Measurements from ENCODE around the gene RASAL3.

RASAL3 gene

GRCh38 chr19:15432018-15432494 is 32.3 kb downstream of the RASAL3 start (continued):
- TF ChIP-seq ZBTB11 (tag by site-specific recombination; conservative IDR thresholded peaks at IDR 0.05; ENCODE audit: low read depth) (0 out of 2 replicates have a peak, but pooled peaks have one; percentile 26), MEIS1 (CRISPR knock-in tag; IDR thresholded peaks at IDR 0.05; ENCODE audit: borderline replicate concordance) (no peak), KLF9 (tag by site-specific recombination; IDR thresholded peaks at IDR 0.05; ENCODE audit: low read depth) (0 out of 2 replicates have a peak, but pooled peaks have one; percentile 34), SP3 (tag by site-specific recombination; IDR thresholded peaks at IDR 0.05) (peak; percentile 33), ZNF830 (tag by site-specific recombination; IDR thresholded peaks at IDR 0.05; ENCODE audit: low read depth) (no peak), ZBTB1 (tag by site-specific recombination; IDR thresholded peaks at IDR 0.05) (no peak), ZNF398 (tag by site-specific recombination; IDR thresholded peaks at IDR 0.05) (no peak), KLF16 (tag by site-specific recombination; IDR thresholded peaks at IDR 0.05) (0 out of 2 replicates have a peak, but pooled peaks have one; percentile 27), ZNF133 (tag by site-specific recombination; IDR thresholded peaks at IDR 0.05) (no peak), PATZ1 (tag by site-specific recombination; IDR thresholded peaks at IDR 0.05) (0 out of 2 replicates have a peak, but pooled peaks have one; percentile 32), ZNF76 (tag by site-specific recombination; IDR thresholded peaks at IDR 0.05; ENCODE audit: borderline replicate concordance, low read depth) (0 out of 2 replicates have a peak, but pooled peaks have one; percentile 67), SP2 (tag by site-specific recombination; IDR thresholded peaks at IDR 0.05) (0 out of 2 replicates have a peak, but pooled peaks have one; percentile 38)
- TF ChIP-seq, protein P1, sequence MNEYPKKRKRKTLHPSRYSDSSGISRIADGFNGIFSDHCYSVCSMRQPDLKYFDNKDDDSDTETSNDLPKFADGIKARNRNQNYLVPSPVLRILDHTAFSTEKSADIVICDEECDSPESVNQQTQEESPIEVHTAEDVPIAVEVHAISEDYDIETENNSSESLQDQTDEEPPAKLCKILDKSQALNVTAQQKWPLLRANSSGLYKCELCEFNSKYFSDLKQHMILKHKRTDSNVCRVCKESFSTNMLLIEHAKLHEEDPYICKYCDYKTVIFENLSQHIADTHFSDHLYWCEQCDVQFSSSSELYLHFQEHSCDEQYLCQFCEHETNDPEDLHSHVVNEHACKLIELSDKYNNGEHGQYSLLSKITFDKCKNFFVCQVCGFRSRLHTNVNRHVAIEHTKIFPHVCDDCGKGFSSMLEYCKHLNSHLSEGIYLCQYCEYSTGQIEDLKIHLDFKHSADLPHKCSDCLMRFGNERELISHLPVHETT (tag by site-specific recombination; IDR thresholded peaks at IDR 0.05), result no peak

- CTCF ChIA-PET, result interaction anchor here (1.6 kb wide), 1 partner anchor 12 kb away, joined by 13 read pairs; the partner anchor contains the start of gene AKAP8L
- Histone ChIP-seq H3K4me1 (ENCODE audit: control insufficient read depth, insufficient read depth, low read length) (peaks cover 7% of the 10 kb centered on the region), H3K27ac (ENCODE audit: extremely low read depth, low read depth, low read length) (peak overlapping the region; percentile 68), H3K36me3 (ENCODE audit: control insufficient read depth in 2 of 2, insufficient read depth in 1 of 2, low read length in 2 of 2) (peaks cover 0 to 41% of the 10 kb centered on the region in 2 experiments; a peak in 1 of 3 replicates), H3K9me3 (ENCODE audit: control insufficient read depth, insufficient read depth, low read depth, low read length) (no peaks in the 10 kb centered on the region), H3K4me3 (ENCODE audit: low read depth, low read length) (peak overlapping the region; percentile 95)
- POLR2A ChIA-PET, result interaction anchor here (0.7 to 3.9 kb wide), 2 partner anchors 12 to 21 kb away, joined by 3 to 26 read pairs; partner anchors contain the start of gene AKAP8L
- TF ChIP-seq HOXD13 (CRISPR knock-in tag; IDR thresholded peaks at IDR 0.05; ENCODE audit: borderline replicate concordance), result no peak
- no peak for TF ChIP-seq ZNF133 (tag by site-specific recombination; IDR thresholded peaks at IDR 0.05)
- TF ChIP-seq ZNF544 (tag by site-specific recombination; IDR thresholded peaks at IDR 0.05), result no peak
- no peak for TF ChIP-seq ZBTB6 (tag by site-specific recombination; IDR thresholded peaks at IDR 0.05)
- TF ChIP-seq, protein P2, sequence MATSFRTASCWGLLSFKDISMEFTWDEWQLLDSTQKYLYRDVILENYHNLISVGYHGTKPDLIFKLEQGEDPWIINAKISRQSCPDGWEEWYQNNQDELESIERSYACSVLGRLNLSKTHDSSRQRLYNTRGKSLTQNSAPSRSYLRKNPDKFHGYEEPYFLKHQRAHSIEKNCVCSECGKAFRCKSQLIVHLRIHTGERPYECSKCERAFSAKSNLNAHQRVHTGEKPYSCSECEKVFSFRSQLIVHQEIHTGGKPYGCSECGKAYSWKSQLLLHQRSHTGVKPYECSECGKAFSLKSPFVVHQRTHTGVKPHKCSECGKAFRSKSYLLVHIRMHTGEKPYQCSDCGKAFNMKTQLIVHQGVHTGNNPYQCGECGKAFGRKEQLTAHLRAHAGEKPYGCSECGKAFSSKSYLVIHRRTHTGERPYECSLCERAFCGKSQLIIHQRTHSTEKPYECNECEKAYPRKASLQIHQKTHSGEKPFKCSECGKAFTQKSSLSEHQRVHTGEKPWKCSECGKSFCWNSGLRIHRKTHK (tag by site-specific recombination; IDR thresholded peaks at IDR 0.05), result no peak
- no peak for TF ChIP-seq ZNF426 (tag by site-specific recombination; IDR thresholded peaks at IDR 0.05)
- TF ChIP-seq KLF17 (tag by site-specific recombination; IDR thresholded peaks at IDR 0.05), result no peak
- no peak for TF ChIP-seq ZNF24 (tag by site-specific recombination; IDR thresholded peaks at IDR 0.05)
- no peak for TF ChIP-seq ZBTB8A (tag by site-specific recombination; IDR thresholded peaks at IDR 0.05)
- TF ChIP-seq ZBTB7A (tag by site-specific recombination; IDR thresholded peaks at IDR 0.05; ENCODE audit: low read depth), result no peak
- TF ChIP-seq ZNF248 (tag by site-specific recombination; IDR thresholded peaks at IDR 0.05), result no peak
Observed at GRCh38 chr19:15431396-15432017, 32.8 kb downstream of the RASAL3 start.
